Neural crest cell (in vitro differentiated cells): Measurements from ENCODE around the gene PQBP1. TPM values are rescaled to one million over a fixed set of nuclear protein-coding genes. Genes with fewer than 3 reads are reported as not detected.
A peak's percentile ranks its signal among the peaks of the same experiment; 100 is the strongest.
"Not testable (repeated sequence)": the region's sequence is repeated elsewhere in the genome, so short reads cannot be mapped to it uniquely, and the experiment has no call there.

Source experiments
- DNase-seq: peaks from one replicate; pipeline ENCODE4 v3.0.0; 2021; ENCODE audit warnings: low read depth, mixed read lengths, low spot score
- H3K27ac Mint-ChIP-seq: one replicate; pipeline ENCODE4 v1.8.0; 2021; ENCODE audit warnings: mild to moderate bottlenecking, mixed read lengths; ENCODE audit not compliant: unreplicated experiment
- H3K27me3 Mint-ChIP-seq: 2 replicates; pipeline ENCODE4 v1.8.0; 2021; ENCODE audit warnings: low read depth, mild to moderate bottlenecking, mixed read lengths
- H3K36me3 Mint-ChIP-seq: 2 replicates; pipeline ENCODE4 v1.8.0; 2021; ENCODE audit warnings: low read depth, mild to moderate bottlenecking, mixed read lengths
- H3K4me1 Mint-ChIP-seq: 2 replicates; pipeline ENCODE4 v1.8.0; 2021; ENCODE audit warnings: mixed read lengths
- H3K4me3 Mint-ChIP-seq: one replicate; pipeline ENCODE4 v1.8.0; 2021; ENCODE audit warnings: mild to moderate bottlenecking, mixed read lengths
- H3K9me3 Mint-ChIP-seq: 2 replicates; pipeline ENCODE4 v1.8.0; 2021; ENCODE audit warnings: mixed read lengths
- CTCF ChIP-seq: fragments of 200-600 bp; sonication (generic); conservative IDR thresholded peaks from 2 replicates; pipeline ENCODE4 v1.5.0; 2021; ENCODE audit warnings: antibody characterized with exemption, mild to moderate bottlenecking
- long read RNA-seq: library from polyadenylated mRNA; unstranded; transcript quantifications from one replicate; pipeline ENCODE4 v2.0.0, GENCODE V29; 2020
- total RNA-seq: library from RNA; stranded (reverse); gene quantifications from 2 replicates; pipeline ENCODE4 v1.2.1, GENCODE V29; 2021

The PQBP1 gene, protein sequence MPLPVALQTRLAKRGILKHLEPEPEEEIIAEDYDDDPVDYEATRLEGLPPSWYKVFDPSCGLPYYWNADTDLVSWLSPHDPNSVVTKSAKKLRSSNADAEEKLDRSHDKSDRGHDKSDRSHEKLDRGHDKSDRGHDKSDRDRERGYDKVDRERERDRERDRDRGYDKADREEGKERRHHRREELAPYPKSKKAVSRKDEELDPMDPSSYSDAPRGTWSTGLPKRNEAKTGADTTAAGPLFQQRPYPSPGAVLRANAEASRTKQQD
- 98.4 and 101 TPM in 2 replicates for total RNA-seq
- long read RNA-seq, transcript PQBP1-207 (7 exons, 1,020 nt): major isoform, 25 of 40 reads
- long read RNA-seq, transcript PQBP1-216 (7 exons, 938 nt): minor isoform, 5 of 40 reads
- long read RNA-seq, partial matches to known transcripts: 1 of 40 reads
- long read RNA-seq, other reads (novel, unspliced or antisense): 7 of 40 reads

DNA sequence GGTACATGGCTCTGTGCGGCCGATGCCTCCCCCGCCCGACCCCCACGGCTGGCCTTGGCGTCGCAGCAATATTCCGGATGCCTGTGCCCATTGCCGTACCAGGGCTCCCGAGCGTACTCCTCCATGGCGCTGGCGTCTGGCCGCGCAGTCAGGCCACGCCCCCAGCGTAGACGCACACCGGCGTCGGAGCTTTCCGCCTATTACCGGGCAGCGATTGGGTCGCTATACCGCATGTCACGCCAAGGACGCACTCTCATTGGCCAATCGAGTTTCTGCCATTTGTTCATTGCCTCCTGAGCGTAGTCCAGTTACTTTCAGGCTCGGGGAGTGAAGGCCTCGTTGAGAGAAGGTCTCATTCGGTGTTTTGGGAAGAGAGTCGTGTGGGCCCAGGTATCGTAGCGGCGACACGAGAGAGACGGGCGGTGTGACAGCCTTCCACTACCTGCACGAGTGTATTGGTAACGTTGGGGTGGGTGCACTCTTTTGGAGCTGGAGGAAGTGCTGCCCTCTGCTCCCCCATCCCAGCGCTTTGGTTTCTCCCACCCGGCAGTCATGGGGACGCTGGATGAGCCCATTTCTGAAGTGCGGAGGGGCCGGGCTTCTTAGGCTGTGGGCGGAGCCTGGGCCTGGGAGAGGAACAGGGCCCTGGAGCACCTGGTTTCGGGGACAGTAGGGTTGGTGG, at the start of gene PQBP1, which contains the start of gene TIMM17B:
PQBP1 (plus strand) TSS at position 306 of the 682 bp plus-strand sequence. CDS start 580 bp downstream, outside the sequence.
TIMM17B (minus strand) TSS at position 144 of the 682 bp plus-strand sequence; CDS start at position 125, 19 bp downstream.
- TF ChIP-seq CTCF: no peak
- peak within 1 kb of the TSS; percentile 89 for H3K4me3 Mint-ChIP-seq
- H3K9me3 Mint-ChIP-seq: no peaks in the 10 kb centered on the region
- peak within 1 kb of the TSS; percentile 97 for H3K27ac Mint-ChIP-seq
- peaks cover 10% of the 10 kb centered on the region for H3K36me3 Mint-ChIP-seq
- H3K27me3 Mint-ChIP-seq: no peaks in the 10 kb centered on the region
- peak; percentile 70 for DNase-seq
- peaks cover 24% of the 10 kb centered on the region for H3K4me1 Mint-ChIP-seq

DNA sequence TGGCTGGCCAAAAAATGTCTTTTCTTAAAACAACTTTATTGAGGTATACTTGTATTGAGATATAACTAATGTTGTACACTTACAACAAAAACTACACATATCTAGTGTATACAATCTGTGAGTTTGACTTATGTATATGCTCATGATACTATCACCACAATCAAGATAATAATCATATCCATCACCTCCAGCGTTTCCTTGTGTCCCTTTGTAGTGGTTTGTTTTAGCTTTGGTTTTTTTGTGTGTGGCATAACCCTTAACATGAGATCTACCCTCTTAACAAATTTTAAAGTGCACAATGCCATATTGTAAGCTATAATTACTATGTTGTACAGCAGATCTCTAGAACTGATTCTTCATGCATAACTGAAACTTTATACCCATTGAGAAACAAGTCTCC, 48.9 kb upstream of the PQBP1 start:
- Mint-ChIP-seq H3K27me3 (peaks cover 5% of the 10 kb centered on the region), H3K27ac (no peak overlapping the region), H3K9me3 (peaks cover 11% of the 10 kb centered on the region), H3K4me3 (no peak overlapping the region), H3K36me3 (peaks cover 5% of the 10 kb centered on the region), H3K4me1 (no peaks in the 10 kb centered on the region)
- no peak for TF ChIP-seq CTCF
- DNase-seq: no peak

GRCh38 chrX:48852857-48853256, 44.9 kb upstream of the PQBP1 start:
- Mint-ChIP-seq H3K4me1 (no peaks in the 10 kb centered on the region), H3K4me3 (no peak overlapping the region), H3K36me3 (peaks cover 4% of the 10 kb centered on the region), H3K27me3 (peaks cover 16% of the 10 kb centered on the region), H3K27ac (no peak overlapping the region), H3K9me3 (peaks cover 14% of the 10 kb centered on the region)
- DNase-seq: no peak
- TF ChIP-seq CTCF: no peak

DNA sequence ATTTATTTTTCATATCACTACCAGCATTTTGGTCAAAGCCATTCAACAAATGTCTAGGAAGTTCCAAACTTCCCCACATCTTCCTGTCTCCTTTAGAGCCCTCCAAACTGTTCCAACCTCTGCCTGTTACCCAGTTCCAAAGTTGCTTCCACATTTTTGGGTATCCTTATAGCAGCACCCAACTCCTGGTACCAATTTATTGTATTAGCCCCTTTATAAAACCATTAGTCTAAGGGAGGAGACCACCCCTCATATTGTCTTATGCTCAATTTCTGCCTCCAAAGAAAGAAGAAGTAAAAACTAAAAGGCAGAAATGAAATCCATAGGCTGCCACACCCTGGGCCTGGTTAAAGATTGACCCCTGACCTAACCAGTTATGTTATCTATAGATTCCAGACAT, 44.2 kb upstream of the PQBP1 start:
- not testable (repeated sequence) for H3K4me3 Mint-ChIP-seq, DNase-seq, H3K4me1 Mint-ChIP-seq, H3K36me3 Mint-ChIP-seq, H3K27ac Mint-ChIP-seq
- Mint-ChIP-seq H3K9me3 (peaks cover 14% of the 10 kb centered on the region), H3K27me3 (peaks cover 16% of the 10 kb centered on the region)

DNA sequence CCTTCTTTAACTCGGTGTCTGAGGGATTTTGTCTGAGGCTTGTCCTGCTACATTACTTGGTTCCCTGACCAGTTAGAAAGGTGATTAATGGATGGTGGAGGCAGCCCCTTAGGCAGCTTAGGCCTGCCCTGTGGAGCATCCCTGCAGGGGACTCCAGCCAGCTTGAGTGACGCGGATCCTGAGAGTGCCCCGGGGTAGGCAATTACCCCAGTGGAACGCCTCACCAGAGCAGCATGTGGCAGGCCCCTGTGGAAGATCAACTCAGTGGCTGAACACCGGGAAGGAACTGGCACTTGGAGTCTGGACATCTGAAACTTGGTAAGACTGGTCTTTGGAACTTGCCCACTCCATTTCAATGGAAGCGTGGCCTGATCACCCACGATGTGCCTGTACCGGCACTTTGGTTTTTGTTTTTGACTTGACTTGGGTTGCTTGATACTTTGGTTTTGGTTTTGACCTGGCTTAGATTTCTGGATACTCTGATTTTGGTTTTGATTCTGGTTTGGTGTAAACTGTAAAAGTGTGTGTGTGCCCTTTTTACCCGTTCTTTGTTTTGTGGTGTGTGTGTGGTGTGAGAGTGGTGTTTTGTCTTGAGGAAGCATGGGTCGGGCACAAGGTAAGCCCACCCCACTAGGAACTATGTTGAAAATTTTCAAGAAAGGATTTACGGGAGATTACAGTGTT, 43.5 kb upstream of the PQBP1 start:
- DNase-seq, H3K27ac Mint-ChIP-seq: not testable (repeated sequence)

GRCh38 chrX:48854898-48855297, 42.8 kb upstream of the PQBP1 start:
- no peaks in the 10 kb centered on the region for H3K36me3 Mint-ChIP-seq
- no peaks in the 10 kb centered on the region for H3K4me1 Mint-ChIP-seq
- H3K27ac Mint-ChIP-seq: no peak overlapping the region
- H3K4me3 Mint-ChIP-seq: no peak overlapping the region
- no peak for DNase-seq
- no peak for TF ChIP-seq CTCF
- peaks cover 14% of the 10 kb centered on the region for H3K27me3 Mint-ChIP-seq
- peaks cover 11% of the 10 kb centered on the region for H3K9me3 Mint-ChIP-seq

More for the DNA sequence above, 43.5 kb upstream of the PQBP1 start:
- H3K4me1 Mint-ChIP-seq, H3K36me3 Mint-ChIP-seq, H3K4me3 Mint-ChIP-seq: not testable (repeated sequence)
- Mint-ChIP-seq H3K9me3 (peaks cover 11% of the 10 kb centered on the region), H3K27me3 (peaks cover 13% of the 10 kb centered on the region)
